Kidney epithelial cell (primary cell): ENCODE results near the gene PRAMEF20. TPM values are rescaled to one million over a fixed set of nuclear protein-coding genes. Genes with fewer than 3 reads are reported as not detected.
"Not testable (repeated sequence)": the region's sequence is repeated elsewhere in the genome, so short reads cannot be mapped to it uniquely, and the experiment has no call there.

ENCODE experiments used
- DNase-seq: peaks from one replicate; pipeline ENCODE4 v3.0.0-alpha.2; 2010; ENCODE audit warnings: low read depth
- H3K27me3 ChIP-seq: 2 replicates; pipeline ENCODE4 v1.6.0; 2011; ENCODE audit warnings: low read length; ENCODE audit not compliant: control insufficient read depth, insufficient read depth
- H3K36me3 ChIP-seq: 2 replicates; pipeline ENCODE4 v1.5.1; 2011; ENCODE audit warnings: low read length; ENCODE audit not compliant: control insufficient read depth, insufficient read depth
- H3K4me3 ChIP-seq: 2 replicates; pipeline ENCODE4 v1.5.1; 2011; ENCODE audit warnings: low read depth, mild to moderate bottlenecking, control low read depth, low read length
- CTCF ChIP-seq: IDR thresholded peaks from 2 replicates; pipeline ENCODE4 v1.5.1; 2011; ENCODE audit warnings: mild to moderate bottlenecking, moderate library complexity, low read length, control low read depth, inconsistent platforms; ENCODE audit not compliant: insufficient read depth, poor library complexity, severe bottlenecking
- total RNA-seq: library from RNA; depleted of rRNA; stranded (reverse); fragments of >200 nt; gene quantifications from 2 replicates; pipeline ENCODE4 v1.2.3, GENCODE V29; 2015

The PRAMEF20 gene
- not detected in 2 replicates for total RNA-seq

DNA sequence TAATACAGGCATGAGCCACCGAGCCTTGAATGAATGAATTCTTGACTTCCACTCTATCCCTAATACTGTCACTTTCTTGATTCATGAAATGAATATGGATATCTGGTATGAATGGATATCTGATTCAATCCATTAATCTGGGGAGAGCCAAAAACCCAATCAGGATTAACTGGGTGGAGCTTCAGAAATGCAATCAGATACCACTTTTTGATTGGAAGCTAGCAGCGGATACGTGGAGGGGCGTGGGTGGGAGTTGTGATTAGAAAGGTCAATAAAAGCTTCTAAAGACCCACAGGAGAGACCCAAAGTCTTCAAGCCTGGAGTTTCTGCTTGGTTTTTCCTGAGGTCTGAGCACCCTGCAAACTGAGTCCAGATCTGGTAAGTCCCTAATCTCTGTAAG is at the start of gene PRAMEF20:
Gene PRAMEF20, plus strand, starts transcription at position 301 of the 400 bp plus-strand sequence. CDS start 5,905 bp downstream, outside the sequence.
- not testable (repeated sequence) for H3K27me3 ChIP-seq, H3K4me3 ChIP-seq, DNase-seq, H3K36me3 ChIP-seq

- H3K4me3 ChIP-seq, DNase-seq, H3K27me3 ChIP-seq, H3K36me3 ChIP-seq: not testable (repeated sequence)
Observed at GRCh38 chr1:13362364-13362763, 47.9 kb upstream of the PRAMEF20 start.

GRCh38 chr1:13364928-13365327 is 45.3 kb upstream of the PRAMEF20 start:
- not testable (repeated sequence) for DNase-seq, H3K36me3 ChIP-seq, H3K27me3 ChIP-seq, H3K4me3 ChIP-seq

DNA sequence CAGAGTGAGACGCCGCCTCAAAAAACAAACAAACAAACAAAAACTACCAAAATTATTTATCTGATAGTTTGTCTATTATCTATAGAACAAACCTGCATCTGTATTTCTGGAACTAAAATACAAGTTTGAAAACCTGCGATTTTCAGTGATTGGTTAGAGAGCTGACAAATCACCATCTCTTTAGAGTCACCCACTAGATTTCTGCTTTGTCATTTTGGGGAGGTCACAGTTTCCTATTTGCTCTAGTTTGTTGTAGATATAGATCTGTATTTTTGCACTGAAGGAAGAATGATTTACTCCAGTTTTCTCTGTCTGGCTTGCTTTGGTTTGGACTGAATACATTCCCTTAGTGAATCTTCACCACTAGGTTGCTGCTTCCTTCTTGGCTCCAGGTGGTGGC is 43.7 kb upstream of the PRAMEF20 start:
- not testable (repeated sequence) for H3K4me3 ChIP-seq

DNA sequence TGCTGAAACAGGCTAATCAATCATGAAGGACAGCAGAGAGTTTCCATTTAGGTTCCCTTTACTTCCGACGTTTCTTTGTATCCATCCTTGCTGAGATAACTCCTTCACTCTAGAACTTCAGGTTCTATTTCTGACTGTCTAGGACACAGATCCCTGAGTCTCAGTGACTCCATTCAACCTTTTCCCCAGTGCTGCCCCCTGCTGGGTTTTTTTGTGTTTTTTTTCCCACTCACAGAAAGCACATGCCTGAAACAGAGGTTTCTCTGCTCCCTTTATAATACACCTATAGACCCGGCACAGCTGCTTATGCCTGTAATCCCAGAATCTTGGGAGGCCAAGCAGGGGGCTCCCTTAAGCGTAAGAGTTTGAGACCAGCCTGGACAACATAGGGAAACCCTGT is 41.7 kb upstream of the PRAMEF20 start:
- H3K36me3 ChIP-seq, H3K27me3 ChIP-seq, H3K4me3 ChIP-seq, DNase-seq: not testable (repeated sequence)

More for the DNA sequence above, 43.7 kb upstream of the PRAMEF20 start:
- H3K27me3 ChIP-seq, DNase-seq, H3K36me3 ChIP-seq: not testable (repeated sequence)

GRCh38 chr1:13378983-13379382 is 31.3 kb upstream of the PRAMEF20 start:
- not testable (repeated sequence) for H3K4me3 ChIP-seq, H3K27me3 ChIP-seq, DNase-seq, H3K36me3 ChIP-seq

- H3K4me3 ChIP-seq, DNase-seq, H3K36me3 ChIP-seq, H3K27me3 ChIP-seq: not testable (repeated sequence)
Observed at GRCh38 chr1:13380380-13380779, 29.9 kb upstream of the PRAMEF20 start.

DNA sequence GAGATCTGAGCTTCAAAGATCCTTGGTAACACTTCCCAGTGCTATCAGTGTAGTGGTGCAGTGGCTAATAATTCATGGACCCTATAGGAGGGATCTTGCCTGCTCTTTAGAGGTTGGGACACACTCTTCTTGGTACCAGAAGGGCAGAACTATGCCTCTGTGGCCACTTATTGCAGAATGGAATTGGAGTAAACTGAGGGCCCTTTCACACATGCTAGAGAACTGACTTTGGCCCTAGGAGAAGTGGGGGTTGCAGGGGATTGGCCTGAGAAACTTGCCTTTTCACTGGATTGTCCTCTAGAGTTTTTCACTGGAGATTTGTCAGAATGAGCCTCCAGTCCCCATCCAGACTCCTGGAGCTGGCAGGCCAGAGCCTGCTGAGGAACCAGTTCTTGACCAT is 20.9 kb upstream of the PRAMEF20 start, which contains the start of gene PRAMEF17:
Gene PRAMEF17, plus strand, starts transcription at position 301 of the 400 bp plus-strand sequence. Its CDS starts 26 bp downstream, at position 327.
- not testable (repeated sequence) for H3K36me3 ChIP-seq, DNase-seq, H3K27me3 ChIP-seq, H3K4me3 ChIP-seq

DNA sequence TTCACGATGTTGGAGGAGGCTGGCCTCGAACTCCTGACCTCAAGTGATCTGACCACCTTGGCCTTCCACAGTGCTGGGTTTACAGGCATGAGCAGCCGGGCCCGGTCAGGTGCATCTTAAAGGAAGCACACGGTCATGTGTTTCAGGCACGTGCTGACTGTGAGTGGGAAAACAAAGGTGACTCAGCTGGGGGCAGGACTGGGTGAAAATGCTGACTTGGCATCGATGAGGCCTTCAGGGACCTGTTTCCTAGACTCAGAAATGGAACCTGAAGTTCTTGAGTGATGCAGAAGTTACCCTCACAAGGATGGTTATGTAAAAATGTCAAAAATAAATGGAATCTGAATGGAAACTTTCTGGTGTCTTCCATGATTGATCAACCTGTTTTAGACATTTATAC is 17.2 kb upstream of the PRAMEF20 start:
- not testable (repeated sequence) for DNase-seq, H3K27me3 ChIP-seq, H3K4me3 ChIP-seq, H3K36me3 ChIP-seq

DNA sequence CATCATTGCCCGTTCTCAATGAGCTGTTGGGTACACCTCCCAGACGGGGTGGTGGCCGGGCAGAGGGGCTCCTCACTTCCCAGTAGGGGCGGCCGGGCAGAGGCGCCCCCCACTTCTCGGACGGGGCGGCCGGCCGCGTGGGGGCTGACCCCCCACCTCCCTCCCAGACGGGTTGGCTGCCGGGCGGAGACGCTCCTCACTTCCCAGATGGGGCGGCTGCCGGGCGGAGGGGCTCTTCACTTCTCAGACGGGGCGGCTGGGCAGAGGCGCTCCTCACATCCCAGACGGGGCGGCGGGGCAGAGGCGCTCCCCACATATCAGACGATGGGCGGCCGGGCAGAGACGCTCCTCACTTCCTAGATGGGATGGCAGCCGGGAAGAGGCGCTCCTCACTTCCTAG is 15.5 kb upstream of the PRAMEF20 start:
- H3K4me3 ChIP-seq, H3K36me3 ChIP-seq, DNase-seq, H3K27me3 ChIP-seq: not testable (repeated sequence)

DNA sequence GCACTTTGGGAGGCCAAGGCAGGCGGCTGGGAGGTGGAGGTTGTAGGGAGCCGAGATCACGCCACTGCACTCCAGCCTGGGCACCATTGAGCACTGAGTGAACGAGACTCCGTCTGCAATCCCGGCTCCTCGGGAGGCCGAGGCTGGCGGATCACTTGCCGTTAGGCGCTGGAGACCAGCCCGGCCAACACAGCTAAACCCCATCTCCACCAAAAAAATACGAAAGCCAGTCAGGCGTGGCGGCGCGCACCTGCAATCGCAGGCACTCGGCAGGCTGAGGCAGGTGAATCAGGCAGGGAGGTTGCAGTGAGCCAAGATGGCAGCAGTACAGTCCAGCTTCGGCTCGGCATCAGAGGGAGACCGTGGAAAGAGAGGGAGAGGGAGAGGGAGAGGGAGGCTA is 14.9 kb upstream of the PRAMEF20 start:
- H3K27me3 ChIP-seq, H3K36me3 ChIP-seq, H3K4me3 ChIP-seq, DNase-seq: not testable (repeated sequence)

DNA sequence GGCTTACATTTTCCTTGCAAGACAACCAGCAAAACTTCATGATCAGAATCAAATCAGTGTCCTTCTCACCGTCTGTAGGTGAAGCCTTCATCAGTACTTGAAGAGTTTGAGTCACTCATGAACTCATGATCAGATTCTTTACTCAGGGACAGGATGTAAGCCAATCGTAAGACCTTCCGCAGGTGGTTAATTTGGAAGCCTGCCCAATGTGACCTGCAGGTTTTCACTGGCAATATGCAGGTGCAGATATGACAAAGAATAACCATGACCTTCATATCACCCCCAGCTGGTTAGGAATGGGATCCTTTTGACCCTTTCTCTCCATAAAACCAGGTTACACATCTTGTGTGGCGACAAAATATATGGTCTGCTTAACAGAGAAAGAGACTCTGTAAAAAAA is 2.4 kb upstream of the PRAMEF20 start:
- DNase-seq = no peak
- no peaks in the 10 kb centered on the region for H3K36me3 ChIP-seq
- no peak for TF ChIP-seq CTCF
- no peaks in the 10 kb centered on the region for H3K27me3 ChIP-seq
- H3K4me3 ChIP-seq = no peak overlapping the region
